GM18861 (cell line): ENCODE measurements around the gene MFSD11.
"Not testable (repeated sequence)": the region's sequence is repeated elsewhere in the genome, so short reads cannot be mapped to it uniquely, and the experiment has no call there.

Experiments used
- ATAC-seq: cut with Tn5 transposase; IDR thresholded peaks from one replicate; pipeline ENCODE4 v1.9.1; 2021; ENCODE audit not compliant: unreplicated experiment

The MFSD11 gene

DNA sequence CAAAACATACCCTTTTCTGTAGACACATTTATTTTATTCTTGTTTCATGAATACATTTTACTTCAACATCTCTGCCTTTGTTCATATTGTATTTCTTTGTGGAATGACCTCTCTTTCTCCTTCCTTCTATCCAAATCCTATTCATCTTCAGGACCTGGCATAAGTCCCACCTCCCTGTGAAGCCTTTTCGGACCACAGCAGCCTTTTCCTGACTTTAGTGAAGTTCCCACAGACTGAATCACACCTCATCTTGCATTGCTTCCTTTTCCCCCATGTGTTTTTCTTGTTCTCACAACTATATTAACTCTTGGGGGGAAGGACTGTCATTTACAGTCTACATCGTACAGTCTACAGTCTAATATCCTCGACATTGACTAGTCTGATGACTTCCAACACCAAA, 58.2 kb downstream of the MFSD11 start:
- no peak for ATAC-seq

DNA sequence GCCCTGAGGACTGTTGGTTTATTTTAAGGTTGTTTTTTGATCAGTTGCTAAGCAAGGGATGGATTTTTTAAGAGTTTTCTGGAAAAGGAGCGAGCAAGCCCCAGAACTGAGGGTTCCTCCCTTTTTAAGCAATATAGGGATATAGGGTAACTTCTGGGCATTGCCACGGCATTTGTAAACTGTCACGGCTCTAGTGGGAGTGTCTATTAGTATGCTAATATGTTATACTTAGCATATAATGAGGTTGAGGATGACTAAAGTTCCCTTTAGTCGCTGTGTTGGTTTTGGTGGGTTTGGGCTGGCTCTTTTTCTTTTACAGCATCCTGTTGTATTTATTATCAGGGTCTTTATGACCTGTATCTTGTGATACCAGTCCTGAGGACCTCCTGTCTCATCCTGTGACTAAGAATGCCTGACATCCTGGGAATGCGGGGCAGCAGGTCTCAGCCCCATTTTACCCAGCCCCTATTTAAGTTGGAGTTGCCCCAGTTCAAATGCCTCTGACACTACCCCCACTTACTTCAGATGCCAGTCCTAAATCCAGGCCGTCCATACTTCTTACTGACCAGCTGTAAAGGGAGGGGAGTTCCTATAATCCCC, 59.4 kb downstream of the MFSD11 start:
- no peak for ATAC-seq

DNA sequence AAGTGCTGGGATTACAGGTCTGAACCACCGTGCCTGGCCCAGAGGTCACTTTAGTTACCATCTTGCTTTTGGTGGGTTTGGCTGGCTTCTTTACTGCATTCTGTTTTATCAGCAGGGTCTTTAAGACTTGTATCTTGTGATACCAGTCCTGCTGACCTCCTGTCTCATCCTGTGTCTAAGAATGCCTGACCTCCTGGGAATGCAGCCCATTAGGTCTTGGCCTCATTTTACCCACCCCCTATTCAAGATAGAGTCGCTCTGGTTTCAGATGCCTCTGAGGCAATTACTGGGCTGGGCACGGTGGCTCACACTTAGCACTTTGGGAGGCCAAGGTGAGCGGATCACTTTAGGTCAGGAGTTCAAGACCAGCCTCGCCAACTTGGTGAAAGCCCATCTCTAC, 63.8 kb downstream of the MFSD11 start:
- no peak for ATAC-seq

DNA sequence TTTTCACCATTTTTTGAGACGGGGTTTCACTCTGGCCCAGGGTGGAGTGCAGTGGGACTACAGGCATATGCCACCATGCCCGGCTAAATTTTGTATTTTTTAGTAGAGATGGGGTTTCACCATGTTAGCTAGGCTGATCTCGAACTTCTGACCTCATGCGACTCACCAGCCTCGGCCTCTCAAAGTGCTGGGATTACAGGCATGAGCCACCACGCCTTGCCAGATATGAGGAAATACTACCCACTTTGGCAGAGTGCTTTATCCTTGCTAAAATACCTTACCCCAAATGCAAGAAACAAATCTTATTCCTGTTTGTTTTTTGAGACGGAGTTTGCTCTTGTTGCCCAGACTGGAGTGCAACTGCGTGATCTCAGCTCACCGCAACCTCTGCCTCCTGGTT, 67.4 kb downstream of the MFSD11 start:
- ATAC-seq, result no peak

DNA sequence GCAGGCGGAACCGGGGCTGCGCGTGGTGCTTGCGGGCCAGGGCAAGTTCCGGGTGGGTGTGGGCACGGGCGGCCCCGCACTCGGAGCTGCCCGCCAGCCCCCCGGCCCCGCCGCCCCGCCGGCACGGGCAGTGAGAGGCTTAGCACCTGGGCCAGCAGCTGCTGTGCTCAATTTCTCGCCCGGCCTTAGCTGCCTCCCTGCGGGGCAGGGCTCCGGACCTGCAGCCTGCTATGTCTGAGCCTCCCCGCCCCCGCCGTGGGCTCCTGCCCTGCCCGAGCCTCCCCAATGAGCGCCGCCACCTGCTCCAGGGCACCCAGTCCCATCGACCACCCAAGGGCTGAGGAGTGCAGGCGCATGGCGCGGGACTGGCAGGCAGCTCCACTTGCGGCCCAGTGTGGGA, 68.2 kb downstream of the MFSD11 start:
- ATAC-seq, result not testable (repeated sequence)

DNA sequence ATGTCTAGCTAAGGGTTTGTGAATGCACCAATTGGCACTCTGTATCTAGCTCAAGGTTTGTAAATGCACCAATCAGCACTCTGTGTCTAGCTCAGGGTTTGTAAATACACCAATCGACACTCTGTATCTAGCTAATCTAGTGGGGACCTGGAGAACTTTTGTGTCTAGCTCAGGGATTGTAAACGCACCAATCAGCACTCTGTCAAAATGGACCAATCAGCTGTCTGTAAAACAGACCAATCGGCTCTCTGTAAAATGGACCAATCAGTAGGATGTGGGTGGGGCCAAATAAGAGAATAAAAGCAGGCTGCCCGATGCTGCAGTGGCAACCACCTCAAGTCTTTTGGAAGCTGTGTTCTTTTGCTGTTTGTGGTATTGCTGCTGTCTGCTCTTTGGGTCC, 68.8 kb downstream of the MFSD11 start:
- ATAC-seq, result not testable (repeated sequence)

DNA sequence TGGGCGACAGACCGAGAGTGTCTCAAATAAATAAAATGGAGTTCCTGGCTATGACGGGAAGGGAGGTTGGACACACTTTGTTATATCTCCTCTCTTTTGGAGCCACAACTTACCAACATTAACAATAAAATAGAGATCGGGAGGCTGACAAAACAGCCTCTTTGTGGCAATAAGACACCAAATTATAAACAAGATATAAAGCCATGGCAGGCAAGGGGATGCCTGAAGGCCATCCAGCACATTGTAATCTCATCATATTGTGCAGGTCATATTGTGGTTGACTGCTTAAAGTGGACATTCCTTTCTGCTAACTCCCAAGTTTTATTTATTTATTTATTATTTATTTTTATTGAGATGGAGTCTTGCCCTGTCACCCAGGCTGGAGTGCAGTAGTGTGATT, 70.4 kb downstream of the MFSD11 start:
- ATAC-seq, result no peak

DNA sequence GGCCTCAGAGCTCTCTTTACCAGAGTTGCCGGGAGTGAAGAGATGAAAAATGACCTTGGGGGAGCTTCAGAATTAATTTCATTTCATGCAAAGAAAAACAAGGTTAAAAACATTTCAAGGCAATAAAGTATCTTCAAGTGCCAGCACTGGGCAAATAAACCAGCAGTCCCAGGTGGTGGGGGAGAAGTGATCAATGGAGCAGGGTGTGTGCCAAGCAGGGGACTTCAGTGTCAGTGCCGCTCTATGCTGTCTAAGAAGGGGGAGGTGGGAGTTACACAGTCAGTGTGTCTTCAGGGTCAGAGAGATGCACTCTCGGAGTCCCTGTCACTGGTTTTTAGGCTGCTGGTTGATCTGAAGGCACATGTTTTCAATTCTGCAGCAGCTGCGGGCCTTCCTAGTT, 73.0 kb downstream of the MFSD11 start:
- ATAC-seq, result no peak

DNA sequence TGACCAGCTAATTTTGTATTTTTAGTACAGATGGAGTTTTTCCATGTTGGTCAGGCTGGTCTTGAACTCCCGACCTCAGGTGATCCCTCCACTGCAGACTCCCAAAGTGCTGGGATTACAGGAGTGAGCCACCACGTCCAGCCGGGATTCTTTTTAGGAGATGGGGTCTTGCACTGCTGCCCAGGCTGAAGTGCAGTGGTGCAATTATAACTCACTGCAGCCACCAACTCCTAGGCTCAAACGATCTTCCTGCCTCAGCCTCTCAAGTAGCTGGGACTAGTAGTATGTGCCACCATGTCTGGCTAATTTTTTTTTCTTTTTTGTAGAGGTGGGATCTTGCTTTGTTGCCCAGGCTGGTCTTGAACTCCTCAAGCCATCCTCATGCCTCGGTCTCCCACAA, 73.9 kb downstream of the MFSD11 start:
- no peak for ATAC-seq

DNA sequence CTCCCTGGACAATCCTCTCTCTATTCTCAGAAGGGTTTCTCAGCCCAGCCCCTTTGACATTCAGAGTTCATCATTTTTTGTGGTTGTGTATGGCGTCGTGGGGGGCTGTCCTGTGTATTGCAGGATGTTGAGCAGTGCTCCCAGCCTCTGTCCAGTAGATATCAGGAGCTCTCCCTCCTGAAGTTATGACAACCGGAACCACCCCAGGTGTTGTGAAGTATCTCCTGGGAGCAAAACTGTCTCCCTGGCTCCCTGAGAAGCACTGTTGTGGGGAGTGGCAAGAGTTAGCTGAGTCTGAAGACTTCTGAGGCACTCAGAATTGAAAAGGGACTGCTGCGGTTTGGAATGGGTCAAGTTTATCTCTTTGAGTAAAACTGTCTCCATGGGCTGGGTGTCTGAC, 74.3 kb downstream of the MFSD11 start:
- no peak for ATAC-seq

DNA sequence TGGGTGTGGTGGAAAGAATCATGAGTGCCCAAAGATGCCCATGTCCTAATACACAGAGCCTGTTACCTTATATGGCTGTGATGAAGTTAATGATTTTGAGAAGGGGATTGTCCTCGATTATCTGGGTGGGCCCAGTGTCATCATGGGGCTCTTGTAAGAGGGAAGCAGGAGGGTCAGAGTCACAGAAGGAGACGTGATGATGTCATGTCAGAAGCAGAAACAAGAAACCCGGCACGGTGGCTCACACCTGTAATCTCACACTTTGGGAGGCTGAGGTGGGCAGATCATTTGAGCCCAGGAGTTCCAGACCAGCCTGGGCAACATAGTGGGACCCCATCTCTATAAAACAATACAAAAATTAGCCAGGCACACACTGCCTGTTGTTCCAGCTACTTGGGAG, 75.0 kb downstream of the MFSD11 start:
- ATAC-seq, result no peak

DNA sequence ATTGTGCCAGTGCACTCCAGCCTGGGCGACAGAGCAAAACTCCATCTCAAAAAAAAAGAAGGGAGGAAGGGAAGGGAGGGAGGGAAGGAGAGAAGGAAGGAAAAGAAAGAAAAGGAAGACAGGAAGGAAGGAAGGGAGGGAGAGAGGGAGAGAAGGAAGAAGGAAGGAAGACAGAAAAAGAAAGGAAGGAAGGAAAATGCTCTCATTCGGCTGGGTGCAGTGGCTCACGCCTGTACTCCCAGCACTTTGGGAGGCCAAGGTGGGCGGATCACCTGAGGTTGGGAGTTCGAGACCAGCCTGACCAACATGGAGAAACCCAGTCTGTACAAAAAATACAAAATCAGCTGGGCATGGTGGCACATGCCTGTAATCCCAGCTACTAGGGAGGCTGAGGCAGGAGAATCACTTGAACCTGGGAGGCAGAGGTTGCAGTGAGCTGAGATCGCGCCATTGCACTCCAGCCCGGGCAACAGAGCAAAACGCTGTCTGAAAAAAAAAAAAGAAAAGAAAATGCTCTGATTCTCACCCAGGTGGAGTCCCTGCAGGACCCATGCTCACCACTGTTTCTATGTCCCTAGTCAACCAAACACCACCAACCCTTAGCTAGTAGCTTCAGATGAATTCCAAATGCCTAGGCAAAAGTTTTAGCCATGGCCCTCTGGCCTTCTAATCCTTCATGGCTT, 78.1 kb downstream of the MFSD11 start:
- not testable (repeated sequence) for ATAC-seq

DNA sequence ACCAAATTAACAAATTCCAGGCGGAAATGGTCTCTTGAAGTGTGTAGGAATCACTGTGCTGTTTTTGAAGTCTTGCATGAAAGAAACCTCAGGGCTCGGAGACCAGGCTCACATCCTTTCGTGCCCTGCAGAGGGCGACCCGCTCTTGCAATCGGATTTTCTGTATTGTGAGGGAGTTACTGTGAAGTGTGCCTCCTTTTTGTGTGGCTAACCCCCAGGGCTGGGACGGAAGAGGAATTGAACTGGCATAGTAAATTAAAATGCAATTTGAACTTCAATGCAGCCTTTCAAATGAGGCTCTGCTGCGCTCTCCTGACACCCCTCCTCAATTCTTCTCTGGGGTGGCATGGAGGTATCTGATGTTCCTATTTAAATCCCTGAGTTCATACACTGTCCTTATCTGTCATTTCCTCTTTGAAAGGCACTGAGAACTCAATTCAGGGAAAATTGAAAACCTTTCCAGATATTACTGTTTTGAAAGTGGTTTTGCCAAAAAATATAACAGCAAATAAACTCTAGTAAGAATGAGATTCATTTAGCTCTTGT, 78.7 kb downstream of the MFSD11 start:
- ATAC-seq, result no peak

DNA sequence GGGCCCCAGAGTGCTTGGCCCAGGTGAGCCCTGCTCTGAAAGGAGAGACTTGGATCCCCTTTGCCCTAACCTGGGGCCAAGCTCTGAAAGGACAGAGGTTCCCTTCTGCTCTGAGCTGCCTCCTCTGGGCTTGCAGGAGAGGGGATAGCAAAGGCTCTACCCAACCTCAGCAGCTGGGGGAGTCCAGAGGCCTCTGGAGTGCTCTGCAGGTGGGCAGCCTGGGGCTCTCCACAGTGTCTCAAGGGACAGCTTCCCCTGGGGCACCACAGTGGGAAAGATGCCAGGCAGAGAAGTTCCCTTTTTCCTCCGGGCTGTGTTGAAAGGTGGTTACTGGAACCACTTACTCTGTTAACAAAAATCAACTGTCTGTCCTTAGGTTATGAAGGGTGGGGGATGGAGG, 82.1 kb downstream of the MFSD11 start:
- ATAC-seq, result no peak

DNA sequence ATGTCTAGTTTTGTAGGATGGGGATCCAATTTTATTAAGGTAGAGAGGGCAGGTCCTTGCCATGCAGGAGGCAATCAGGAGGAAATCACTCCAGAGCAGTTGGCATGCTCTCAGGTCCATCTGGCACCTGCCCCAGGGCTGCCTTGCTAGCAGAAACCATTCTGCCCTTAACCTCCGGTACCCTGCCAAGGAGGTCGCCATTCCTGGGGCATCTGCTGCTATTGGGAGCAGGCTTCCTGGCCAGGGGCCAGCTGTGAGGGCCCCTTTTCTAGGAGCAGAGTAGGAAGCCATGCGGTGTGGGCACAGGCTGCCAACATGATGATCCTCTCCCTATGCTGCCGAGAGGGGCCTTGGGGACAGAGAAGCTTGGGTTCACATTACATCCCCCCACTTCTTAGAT, 82.6 kb downstream of the MFSD11 start:
- no peak for ATAC-seq

DNA sequence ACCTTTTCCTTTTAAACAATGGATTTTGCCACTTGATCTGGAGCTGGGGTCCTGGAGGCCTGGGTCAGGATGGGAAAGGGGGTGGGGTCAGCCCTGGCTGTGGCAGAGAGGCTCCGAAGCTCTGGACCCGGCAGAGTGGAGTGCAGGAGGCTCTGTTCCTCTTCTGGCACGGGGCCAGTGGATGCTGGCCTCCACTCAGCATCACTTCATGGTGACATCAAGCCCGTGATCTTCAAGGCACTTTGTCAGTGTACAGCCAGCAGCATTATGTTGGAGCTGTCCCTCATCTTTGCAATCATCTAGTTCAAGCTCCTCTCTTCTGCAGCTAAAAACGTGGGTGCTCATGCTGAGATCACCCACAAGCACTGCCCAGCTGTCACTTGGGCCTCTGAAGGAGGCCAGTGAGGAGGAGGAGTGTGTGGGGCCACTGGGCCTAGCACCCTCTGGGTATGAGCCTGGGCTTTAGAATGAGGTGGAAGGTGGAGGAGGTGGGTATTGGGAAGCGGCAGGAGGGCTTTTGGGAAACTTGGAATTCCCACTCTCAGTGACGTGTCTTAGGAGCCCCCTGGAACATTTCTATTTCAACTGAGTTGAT, 84.4 kb downstream of the MFSD11 start:
- ATAC-seq, result no peak

DNA sequence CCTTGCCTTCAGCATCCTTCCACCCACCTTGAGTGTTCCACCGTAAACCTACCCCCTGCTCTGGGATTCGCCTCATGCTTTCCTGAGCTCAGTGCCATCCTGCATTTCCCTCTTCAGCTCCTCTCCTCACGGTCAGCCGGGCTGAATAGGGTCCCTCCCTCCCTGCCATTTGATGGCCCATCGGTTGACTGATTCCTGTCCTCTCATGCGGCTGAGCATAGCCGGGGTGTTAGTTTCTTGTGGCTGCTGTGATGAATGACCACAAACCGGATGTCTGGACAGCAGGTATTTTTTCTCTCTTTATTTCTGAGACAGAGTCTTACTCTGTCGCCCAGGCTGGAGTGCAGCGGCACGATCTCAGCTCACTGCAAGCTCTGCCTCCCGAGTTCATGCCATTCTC, 86.2 kb downstream of the MFSD11 start:
- no peak for ATAC-seq

DNA sequence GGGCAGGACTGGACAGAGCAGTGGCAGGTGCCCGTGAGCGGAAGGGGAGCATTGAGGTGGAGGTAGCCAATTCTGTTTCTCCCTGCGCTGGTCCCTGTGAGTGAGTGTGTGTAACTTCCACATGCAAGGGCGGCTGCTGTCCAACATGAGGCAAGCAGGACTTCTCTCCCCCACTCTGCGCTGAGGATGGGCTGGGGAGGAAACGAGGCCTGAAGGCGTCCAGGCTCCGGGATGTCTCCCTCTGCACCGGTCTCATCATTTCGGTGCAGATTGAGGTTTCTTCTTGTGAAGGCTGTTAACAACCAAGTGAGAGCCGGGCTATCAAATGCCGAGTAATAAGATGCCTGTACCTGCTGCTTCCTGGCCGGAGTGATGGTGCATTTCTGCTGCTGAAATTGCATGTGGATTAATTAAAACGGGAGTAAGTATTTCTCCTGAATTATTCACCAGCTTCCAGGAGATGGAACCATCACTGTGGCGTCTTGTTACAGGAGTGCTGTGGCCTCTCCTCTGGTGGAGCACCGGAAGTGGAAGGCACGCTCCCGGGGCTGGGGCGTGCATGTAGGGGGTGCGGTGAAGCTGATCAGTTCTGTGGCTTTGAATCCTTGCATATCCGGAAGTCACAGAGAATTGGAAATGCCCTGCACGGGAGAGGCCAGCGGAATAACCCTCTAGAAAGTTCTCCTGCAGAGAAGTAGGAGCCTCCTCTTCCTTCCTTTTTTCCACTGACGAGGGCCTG, 88.6 kb downstream of the MFSD11 start:
- ATAC-seq, result no peak

DNA sequence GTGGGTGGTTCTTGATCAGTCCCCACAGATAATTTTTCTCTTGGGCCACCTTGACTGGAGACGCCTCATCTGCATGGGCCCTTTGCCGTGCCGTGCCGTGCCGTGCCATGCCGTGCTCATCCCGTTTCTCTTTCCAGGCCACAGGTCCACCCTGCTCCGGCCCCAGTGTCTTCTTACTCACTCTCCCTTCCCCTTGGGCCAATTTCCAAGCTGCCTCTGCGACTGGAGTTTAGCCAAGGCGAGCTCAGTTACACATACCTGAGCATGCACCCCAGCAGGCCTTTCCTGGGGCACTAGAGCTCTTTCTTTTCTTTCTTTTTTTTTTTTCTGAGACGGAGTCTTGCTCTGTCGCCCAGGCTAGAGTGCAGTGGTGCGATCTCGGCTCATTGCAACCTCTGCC, 89.8 kb downstream of the MFSD11 start:
- no peak for ATAC-seq
